Left kidney (tissue), 2 donors: ENCODE data around the gene TMEM131. TPM values are rescaled to one million over a fixed set of nuclear protein-coding genes. Genes with fewer than 3 reads are reported as not detected.

Source experiments
- DNase-seq: peaks from one replicate; pipeline ENCODE4 v3.0.0-alpha.2; 2013
- polyA plus RNA-seq: library from polyadenylated mRNA; unstranded; fragments of 120-200 nt; gene quantifications from one replicate; pipeline ENCODE4 v1.2.1, GENCODE V29; 2013; ENCODE audit not compliant: insufficient read length

TMEM131 gene
- polyA plus RNA-seq, 1 donor: 58.1 TPM

- DNase-seq: no peak
Observed at GRCh38 chr2:97993926-97994325, 1.8 kb downstream of the TMEM131 start.

DNA sequence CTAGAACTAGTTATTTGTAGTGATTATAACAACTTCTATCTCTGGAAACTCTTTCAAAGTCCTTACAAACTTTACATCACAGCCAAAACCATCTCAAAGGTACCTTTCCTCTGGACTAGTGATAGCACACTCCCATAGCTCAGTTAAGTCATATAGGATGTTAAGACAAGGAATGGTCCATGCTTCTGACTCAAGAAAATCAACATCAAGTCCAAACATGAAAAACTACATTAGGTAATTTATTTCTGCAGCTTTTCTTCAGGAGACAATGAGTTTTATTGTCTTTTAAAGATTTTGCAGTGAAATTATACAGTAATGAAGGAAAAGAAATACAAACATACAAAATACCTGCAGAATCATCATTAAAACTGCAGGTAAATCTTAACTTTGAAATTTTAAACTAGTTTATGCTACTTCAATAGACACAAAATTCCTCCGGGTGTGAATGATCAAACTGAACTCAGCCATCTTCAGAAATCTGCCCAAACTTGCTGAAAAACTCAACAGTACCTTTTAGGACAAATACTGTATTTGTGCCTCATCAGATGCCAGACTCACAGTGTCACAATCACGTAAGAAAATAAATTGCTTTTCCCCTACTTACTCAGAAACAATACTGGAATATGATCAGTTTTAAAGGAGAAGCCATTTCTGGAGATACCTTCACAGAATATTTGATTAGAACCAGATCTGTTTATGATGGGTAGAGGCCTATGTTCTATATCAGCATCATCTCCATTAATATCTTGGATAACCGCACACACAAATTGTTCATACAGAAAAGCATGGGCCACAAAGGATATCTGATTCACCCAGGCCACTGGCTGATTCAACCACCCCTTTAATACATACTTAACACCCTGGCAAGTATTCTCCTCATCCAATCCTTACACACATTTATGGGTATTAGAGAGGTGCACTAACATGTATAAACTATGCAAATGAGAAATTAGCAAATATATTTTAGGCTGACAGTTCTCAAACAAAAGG is 2.6 kb downstream of the TMEM131 start:
- no peak for DNase-seq

- DNase-seq: no peak
Observed at GRCh38 chr2:97991081-97991856, 4.5 kb downstream of the TMEM131 start.

- DNase-seq: no peak
Observed at GRCh38 chr2:97988722-97989121, 7.0 kb downstream of the TMEM131 start.

DNA sequence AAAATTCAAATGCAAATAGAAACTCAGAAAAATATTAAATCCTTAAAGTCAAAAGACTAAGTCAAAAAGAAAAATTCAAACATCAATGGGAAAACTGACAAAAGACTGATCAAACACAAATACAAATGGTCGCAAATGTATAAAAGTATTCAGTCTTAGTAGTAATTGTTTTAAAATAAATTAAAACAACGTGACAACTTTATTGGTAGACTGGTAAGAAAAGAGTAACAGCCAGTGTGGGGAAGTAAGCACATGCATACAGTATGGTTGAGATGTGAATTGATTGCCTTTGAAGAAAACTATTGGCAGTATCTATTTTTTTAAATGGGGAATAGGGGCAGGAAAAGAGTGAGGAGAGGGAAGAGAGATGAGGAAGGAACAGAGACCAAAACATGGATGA is 9.8 kb downstream of the TMEM131 start:
- DNase-seq: no peak

DNA sequence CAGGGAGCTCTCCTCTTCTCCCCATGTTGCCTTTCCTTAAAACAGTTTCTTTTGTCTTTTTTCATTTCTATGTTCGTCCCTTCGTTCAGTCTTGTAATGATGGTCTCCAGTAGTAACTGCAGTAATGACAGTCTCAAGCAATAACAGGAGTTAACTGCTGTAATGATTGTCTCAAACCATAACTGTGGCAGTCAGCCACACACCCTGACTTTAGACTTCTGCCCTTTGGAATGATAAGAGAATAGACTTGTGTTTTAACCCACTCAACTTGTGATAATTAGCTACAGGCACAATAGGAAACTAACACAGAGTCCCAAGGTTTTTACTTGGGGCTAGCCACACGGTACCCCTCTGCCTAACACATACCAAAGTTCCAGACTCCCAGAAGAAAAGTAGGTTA is 12.1 kb downstream of the TMEM131 start:
- no peak for DNase-seq

- DNase-seq: no peak
Observed at GRCh38 chr2:97983134-97983533, 12.6 kb downstream of the TMEM131 start.

GRCh38 chr2:97982621-97983020 is 13.1 kb downstream of the TMEM131 start:
- no peak for DNase-seq

GRCh38 chr2:97981961-97982360 is 13.8 kb downstream of the TMEM131 start:
- DNase-seq: no peak

DNA sequence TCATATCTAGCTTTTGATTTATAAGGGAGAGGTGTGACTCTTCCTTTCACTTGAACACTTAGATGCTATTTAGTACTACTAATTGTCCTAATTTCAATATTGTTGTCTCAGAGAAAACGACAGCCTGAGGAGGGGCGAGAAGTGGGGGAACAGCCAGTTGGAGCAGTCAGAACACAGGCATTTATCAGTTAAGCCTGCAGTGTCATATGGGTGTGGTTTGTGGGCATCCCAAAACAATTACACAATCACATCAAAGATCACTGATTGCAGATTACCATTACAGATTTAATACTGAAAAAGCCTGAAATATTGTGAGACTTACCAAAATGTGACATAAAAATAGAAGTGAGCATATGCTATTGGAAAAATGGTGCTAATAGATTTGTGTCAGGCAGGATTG is 15.8 kb downstream of the TMEM131 start:
- DNase-seq: no peak

GRCh38 chr2:97974471-97974870 is 21.3 kb downstream of the TMEM131 start:
- no peak for DNase-seq

DNA sequence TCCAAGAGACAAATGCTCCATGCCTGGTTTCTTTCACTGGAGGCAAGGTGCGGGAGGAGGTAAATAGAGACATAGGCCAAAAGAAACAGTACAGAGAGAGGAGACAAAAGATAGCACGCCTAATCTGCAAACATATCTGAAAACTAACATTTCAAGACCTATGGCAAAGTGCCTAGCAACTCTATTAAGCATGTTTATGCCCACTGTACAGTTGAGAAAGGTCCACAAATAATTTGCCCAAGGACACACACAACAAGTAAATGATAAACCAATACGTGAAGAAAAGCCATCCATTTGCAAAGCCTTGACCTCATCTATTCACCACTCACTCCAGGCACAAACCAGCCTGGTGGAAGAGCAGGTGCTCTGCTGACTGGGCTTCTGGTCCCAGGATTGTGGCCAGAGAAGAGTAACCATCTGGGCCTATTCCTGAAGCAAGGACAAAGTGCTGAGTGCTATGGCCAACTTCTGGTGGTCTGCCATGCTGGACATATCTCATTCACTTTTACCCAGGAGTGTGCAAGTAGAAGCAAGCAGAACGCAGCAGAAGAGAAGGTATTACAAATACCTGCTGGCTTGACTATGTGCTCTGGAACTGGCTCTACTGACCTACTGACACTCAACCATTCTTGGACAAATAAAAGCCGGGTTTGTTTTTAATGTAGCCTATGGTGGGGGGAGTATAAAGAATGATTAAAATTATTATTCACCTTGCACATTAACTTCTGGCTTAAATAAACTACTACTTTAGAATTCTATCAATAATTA is 25.3 kb downstream of the TMEM131 start:
- no peak for DNase-seq

- no peak for DNase-seq
Observed at GRCh38 chr2:97969081-97970067, 26.4 kb downstream of the TMEM131 start.

DNA sequence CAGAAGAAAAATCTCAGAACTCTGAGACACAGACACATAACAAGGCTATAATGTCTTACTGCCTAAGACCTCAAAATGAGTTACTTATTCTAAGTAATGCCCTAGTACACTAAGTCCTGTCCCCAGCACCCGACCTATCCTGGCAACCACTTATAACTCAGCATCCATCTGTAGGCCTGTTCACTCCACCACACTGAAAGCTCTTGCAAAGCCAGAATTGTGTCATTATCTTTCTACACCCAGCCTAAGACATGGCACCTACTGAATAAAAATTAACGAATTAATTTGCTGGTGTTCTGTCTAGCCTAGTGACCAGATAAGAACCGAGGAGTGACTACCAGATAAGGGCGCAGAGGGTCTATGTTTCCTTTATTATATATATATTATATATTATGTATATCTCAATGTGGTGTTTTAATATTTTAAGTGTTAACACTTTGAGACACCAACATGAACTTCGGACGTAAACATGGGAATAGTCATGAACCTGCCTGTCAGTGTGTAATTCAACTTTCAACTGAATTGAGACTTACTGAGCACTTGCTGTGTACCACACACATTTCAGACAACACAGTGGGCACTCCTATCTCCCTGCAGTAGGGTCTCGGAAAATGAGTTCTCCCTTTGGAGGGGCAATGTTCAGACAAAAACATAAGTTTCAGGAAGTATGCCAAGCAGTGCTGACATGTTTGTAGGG is 27.7 kb downstream of the TMEM131 start:
- DNase-seq: no peak

DNA sequence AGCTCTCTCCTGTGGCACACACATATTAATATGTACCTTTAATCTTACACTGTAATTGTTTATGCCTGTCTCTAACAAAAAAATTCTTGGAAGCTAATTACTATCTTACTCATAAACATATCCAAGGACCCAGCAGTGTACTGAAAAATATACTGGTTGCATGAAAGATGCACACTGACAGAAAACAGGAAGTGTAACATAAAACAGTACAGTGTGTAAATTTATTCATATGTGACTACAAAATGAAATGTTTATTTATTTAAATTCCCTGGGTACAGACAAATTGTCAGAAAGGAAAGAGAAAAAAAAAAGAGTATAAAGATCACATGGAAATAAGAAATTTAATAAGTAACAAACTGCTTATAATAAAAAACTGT is 28.5 kb downstream of the TMEM131 start:
- no peak for DNase-seq

GRCh38 chr2:97966545-97967215 is 29.1 kb downstream of the TMEM131 start:
- no peak for DNase-seq

- no peak for DNase-seq
Observed at GRCh38 chr2:97965116-97965515, 30.6 kb downstream of the TMEM131 start.

DNA sequence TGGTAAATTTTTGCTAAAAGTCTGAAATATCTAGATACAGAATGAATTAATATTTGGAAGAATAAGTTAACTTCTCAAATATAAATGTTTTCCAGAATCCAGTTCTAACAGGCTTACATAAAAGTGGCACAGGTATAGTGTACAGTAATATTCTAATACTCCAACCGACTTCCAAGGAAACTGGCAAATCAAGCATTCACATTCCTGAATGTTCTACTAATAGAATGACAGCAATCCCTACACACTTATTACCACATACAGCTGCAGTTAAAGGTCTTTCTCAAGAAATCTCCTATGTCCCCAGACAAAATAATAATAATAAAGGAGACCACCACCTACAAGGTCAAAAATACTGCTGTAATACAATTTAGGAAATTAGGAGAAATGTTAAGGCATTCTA is 31.9 kb downstream of the TMEM131 start:
- no peak for DNase-seq

DNA sequence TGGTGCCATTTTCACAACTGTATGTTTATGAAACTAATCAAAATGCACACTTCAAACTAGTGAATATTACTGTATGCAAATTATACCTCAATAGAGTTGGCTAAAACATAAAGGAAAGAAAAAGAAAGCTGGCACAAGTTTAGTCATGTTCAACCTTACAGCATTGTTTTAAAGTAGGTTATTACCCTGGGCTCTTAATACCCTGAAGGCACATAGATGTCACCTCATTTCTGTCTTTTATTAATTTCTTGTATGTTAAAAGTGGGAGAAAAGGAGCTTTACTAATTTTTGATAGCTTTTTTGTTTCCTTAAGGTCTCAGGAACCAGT is 32.7 kb downstream of the TMEM131 start:
- DNase-seq: no peak

DNA sequence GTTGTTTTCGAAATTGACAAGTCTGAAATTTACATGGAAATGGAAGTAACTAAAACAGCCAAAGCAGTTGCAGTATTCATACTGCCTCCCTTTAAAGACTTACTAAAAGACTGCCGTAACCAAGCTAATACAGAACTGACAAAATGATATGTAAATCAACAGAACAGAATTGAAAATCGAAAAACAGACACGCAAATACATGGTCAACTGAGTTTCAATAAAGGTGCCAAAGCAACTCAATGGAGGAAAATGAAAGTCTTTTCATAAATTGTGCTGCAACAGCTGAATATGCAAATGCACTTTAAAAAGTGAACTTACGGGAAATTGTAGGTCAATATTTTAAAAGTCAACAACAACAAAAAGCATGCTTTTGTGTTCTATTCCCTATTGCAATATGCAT is 34.2 kb downstream of the TMEM131 start:
- no peak for DNase-seq
